NCI-H1105 (cell line): ENCODE measurements around the gene FAAP24.
A peak's percentile ranks its signal among the peaks of the same experiment; 100 is the strongest.
"Not testable (repeated sequence)": the region's sequence is repeated elsewhere in the genome, so short reads cannot be mapped to it uniquely, and the experiment has no call there.

Source experiments
- DNase-seq: peaks from one replicate; lab custom pipeline; 2025; lab: John Stamatoyannopoulos, UW

FAAP24 gene

GRCh38 chr19:32998722-32999121 is 26.7 kb downstream of the FAAP24 start:
- DNase-seq = no peak

DNA sequence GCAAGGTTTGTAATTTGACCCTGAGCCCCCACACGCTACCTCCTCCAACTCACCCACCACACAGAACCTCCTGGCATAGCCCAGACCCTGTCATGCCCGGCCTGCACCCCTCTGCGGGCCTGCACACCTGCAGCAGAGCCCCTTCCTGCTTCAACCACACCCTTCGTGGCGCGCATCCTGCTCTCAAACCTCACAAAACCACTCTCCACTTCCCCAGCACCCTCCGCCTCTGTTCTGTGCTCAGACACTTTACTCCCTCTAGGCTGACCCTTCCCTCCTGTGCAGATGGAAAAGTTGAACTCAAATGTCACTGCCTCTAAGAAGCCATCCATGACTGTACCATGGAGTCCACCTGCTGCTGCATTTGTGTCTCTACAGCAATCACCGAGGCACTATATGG is 28.5 kb downstream of the FAAP24 start:
- DNase-seq = no peak

DNA sequence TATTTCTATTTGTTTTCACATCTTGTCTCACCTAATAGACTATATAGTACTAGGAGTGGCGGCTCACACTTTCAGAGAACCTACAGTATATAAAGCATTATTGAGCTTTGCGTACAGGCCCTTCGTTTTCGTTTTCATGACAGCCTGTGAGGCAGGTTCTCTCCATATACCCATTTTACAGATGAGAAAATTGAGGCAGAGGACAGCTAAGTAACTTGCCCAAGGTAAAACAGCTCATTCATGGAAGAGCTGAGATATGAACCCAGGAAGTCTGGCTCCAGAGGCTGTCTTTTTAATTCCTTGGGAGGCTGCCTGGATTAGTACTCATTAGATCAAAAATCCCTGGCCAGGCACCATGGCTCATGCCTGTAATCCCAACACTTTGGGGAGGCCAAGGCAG is 28.9 kb downstream of the FAAP24 start:
- DNase-seq = no peak

- not testable (repeated sequence) for DNase-seq
Measured at GRCh38 chr19:33002126-33002865, 30.3 kb downstream of the FAAP24 start.

DNA sequence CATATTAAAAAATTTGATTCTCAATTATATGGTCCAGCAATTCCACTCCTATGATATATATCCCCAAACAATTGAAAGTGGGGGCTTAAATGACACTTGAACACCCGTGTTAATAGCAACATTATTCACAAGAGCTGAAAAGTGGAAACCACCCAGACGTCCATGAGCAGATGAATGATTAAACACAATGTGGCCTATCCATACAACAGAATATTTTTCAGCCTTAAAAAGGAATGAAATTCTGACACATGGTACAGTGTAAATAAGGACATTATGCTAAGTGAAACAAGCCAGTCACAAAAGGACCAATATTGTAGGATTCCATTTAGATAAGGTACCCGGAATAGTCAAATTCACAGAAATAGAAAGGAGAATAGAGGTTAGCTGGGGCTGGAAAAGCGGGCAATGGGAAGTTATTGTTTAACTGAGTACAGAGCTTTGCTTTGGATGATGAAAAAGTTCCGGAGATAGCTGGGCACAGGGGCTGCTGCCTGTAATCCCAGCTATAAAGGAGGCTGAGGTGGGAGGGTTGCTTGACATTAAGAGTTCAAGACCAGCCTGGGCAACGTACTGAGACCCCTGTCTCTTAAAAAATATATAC is 31.5 kb downstream of the FAAP24 start:
- DNase-seq = not testable (repeated sequence)

DNA sequence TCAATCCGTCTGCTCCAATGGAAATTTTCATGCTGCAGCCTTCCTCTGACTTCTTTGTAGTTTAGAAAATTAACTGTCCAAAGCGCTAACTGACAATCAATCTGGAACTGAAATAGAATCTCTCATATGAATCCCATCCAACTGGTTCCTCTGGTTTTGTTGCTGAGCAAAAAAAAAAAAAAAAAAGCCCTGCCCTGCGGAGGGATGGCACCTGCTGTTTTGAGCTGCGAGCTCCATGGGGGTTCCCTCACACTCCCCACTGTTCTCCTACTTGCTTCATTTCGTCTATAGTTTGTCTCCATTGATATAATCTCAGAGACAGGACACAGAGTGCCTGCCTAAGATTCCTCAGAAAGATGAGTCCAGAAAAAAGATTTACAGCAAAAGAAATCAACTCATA is 33.4 kb downstream of the FAAP24 start:
- DNase-seq = peak; percentile 43

DNA sequence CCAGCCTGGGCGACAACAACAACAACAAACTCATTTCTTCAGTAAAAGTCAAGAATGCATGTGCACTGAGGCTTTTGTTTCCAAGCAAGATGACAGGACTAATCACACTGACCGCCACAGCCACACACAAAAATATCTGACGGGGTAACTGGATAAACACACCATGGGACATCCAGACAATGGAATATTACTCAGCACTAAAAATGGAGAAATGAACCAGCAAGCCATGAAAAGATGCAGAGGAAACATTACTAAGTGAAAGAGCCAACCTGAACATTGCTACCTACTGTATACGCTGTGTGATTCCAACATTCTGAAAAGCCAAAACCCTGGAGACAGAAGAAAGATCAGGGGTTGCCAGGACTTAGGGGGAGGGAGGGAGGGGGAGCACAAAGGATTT is 36.7 kb downstream of the FAAP24 start:
- DNase-seq = no peak

- not testable (repeated sequence) for DNase-seq
Measured at GRCh38 chr19:33010891-33011290, 38.8 kb downstream of the FAAP24 start.

- DNase-seq = no peak
Measured at GRCh38 chr19:33022472-33023116, 50.6 kb downstream of the FAAP24 start.

DNA sequence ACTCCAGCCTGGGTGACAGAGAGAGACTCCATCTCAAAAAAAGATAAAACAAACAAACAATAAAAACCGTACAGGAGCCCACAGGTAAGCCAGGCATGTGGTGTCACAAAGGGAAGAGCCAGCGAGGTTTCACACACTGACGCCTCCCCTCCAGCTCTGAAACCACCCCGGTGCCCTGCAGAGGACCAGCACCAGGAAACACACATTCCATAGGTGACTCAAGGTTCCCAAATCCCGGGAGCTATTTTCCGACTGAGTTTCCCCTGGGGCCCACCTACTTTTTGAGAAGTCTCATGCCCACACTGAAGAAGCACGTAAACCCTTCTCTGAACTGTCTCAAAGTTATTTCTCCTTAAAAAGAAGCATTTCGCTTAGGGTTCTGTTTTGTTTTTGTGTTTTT is 52.4 kb downstream of the FAAP24 start:
- no peak for DNase-seq

GRCh38 chr19:33025468-33026238 is 53.6 kb downstream of the FAAP24 start:
- DNase-seq = not testable (repeated sequence)

- not testable (repeated sequence) for DNase-seq
Measured at GRCh38 chr19:33026602-33027001, 54.6 kb downstream of the FAAP24 start.
